GM18861 (cell line): ENCODE data around the gene MAP7.
"Not testable (repeated sequence)": the region's sequence is repeated elsewhere in the genome, so short reads cannot be mapped to it uniquely, and the experiment has no call there.

Source experiments
- ATAC-seq: cut with Tn5 transposase; IDR thresholded peaks from one replicate; pipeline ENCODE4 v1.9.1; 2021; ENCODE audit not compliant: unreplicated experiment

The MAP7 gene

DNA sequence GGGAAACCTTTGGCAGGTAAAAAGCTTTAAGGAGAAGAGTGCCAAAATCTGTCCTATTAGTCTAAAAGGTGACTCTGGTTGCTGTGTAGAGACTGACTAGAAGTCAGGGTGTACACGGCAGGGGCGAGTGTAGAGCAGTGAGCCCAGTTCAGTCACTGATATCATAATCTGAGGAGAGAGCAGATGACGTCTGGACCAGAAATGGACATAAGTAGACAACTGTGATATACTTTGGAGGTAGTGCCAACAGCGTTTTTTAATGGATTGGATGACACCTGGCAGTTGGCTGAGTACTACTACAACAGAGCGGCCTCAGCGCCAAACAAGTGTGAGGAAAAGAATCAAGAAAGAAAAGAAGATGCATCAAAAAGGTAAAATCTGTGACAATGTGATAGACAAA, 76.0 kb downstream of the MAP7 start:
- ATAC-seq = no peak

DNA sequence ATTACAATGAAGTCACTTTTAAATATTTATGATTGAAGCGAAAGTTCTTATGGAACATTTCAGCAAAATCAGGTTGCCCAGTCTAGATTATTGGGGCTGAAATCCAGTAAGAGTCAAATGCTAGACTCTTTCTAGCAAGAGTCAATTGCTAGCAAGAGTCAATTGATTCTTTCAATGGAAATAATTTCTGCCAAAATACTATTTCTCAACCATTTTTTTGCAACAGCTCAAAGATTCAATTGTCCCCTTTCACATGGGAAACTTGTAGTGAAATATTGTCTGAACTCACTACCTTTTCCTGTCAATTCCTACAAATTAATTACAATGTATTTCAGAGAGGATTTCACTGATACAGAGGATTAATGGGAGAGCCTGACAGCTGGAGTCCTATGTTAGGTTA, 78.3 kb downstream of the MAP7 start:
- no peak for ATAC-seq

DNA sequence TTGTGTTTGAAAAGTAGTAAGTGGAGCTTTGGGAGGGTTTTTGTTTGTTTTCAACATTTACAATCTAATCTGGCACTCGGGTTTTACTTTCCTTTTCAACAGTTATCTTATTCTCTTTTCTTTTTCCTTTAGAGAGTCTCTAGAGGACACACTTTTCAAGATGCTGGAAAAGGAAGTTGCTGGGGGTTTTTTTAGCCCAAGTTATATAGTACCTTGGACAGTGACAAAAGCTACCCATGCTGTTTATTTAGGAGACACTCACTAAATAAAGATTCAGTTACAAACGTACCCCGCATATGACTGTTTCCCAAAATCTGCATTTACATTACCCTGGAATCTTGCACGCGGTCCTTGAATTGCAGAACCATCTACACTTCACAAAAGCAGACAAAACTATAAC, 78.8 kb downstream of the MAP7 start:
- ATAC-seq = no peak

DNA sequence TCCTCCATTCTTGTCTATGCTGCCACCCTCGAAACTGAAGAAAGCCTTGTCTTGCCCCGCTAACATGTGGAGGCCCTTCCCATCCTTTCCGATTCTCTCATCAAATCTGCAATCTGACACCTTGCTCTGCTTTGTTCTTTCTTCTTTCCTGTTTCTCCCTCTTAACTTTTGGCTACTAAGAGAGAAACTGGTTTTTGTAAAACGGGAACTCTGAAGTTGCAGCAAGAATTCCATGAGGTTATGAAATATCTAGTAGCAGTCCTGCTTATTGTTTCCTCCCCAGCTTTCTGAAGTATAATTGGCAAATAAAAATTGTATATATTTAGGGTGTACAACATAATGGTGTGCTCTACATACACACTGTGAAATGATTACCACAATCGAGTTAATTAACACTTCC, 80.2 kb downstream of the MAP7 start:
- no peak for ATAC-seq

DNA sequence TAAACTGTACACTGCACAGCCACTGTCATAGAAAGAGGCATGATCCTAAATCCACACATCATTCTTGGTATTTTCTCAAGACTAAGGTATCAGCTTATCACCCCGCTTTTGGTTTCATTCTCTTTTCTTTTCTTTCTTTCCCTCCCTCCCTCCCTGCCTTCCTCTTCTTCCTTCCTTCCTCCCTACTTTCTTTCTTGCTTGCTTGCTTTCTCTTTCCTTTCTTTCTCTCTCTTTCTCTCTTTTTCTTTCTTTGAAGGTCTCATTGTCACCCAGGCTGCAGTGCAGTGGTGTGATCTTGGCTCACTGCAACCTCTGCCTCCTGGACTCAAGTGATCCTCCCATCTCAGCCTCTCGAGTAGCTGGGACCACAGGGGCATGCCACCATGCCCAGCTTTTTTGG, 81.1 kb downstream of the MAP7 start:
- no peak for ATAC-seq

DNA sequence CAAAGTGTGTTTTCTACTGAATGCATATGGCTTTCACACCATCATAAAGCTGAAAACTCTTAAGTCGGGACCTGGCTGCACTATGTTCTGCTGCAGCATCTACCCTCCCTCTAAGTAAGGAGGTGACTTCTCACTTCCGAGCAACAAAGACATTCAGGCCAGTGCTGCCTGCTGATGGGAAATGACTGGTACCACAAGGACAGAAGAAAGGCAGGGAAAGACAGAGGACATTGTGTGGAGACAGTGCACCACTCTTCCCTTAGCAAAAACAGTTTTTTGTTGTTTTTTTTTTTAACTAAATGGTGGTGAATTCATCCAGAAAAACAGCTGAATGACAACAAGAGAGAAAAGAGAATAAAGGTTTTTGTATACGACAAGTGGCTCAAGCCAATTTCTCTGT, 81.5 kb downstream of the MAP7 start:
- ATAC-seq = no peak

DNA sequence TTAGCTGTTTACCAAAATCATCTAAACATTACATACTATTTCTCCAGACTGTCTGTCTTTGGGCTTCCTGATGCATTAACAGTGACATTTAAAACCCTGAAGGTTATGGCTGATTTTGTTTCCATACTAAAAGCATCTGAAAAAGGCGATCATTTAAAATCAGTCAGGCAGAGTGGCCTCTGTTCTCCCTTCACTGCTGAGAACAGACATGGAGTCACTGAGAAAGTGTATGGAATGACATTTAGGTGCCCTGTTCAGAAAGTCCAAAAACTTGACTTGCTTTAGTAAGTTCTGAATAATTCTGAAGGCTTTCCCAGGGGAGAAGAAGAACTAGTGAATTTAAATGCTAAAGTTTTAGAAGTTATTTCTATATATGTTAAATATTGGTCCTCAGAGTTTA, 83.0 kb downstream of the MAP7 start:
- no peak for ATAC-seq

DNA sequence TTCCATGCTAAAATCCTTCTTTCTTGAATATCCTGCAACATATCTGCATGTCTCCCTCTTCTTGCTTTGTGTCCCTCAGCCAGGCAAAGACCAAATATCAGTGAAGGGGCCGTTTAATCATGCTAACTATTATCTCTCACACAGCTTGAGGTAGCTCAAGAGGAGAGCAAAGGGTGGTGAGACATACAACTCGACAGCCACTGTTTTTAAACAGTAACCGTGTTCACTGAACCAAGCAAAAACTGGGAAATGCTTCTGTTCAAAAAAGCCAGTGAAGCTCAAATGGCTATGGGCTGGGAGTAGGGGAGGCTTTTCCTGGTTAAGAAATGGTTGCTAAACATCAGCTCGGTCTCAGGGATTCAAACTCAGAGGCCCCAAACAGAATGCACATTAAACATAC, 83.4 kb downstream of the MAP7 start:
- no peak for ATAC-seq

DNA sequence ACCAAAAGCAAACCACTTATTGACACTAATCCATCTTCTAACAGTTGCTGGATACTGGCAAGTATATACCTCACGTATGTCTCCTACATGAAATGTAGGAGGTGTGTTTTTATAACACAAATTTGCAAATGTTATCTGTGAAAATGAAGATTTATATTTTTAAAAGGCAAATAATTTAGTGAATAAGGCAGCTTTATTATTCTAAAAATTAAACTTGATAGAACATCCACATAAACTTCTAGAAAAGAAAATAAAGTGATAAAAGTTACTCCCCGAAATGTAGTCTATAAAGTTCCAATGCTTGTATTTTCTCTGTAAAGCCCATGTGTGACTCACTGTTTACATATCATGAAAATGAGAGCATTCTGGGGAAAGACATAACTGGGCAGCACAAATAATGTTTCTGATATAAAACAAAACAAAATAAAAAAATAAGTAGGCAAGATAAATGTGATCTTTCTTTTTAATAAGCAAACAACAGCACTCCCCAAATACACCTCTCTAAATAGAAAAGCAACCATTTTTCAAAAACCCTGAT, 84.4 kb downstream of the MAP7 start:
- ATAC-seq = no peak

DNA sequence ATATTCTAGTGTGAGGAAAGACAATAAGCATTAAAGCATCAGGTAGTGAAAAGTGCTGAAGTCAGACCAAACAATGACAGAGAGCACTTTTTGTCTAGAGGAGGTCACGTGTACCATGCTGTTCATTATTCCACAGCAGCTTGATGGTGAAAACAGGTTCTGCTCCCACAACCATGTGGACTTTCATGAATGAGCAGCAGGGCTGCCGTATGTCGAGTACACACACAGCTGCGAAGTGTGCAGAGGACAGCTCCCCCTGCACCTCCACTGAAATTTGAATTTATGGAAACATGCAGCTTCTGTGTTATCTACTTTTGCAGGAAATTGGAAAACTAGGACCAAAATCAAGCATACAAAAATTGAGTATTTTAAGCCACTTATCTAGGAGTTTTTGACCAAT, 85.3 kb downstream of the MAP7 start:
- ATAC-seq = no peak

DNA sequence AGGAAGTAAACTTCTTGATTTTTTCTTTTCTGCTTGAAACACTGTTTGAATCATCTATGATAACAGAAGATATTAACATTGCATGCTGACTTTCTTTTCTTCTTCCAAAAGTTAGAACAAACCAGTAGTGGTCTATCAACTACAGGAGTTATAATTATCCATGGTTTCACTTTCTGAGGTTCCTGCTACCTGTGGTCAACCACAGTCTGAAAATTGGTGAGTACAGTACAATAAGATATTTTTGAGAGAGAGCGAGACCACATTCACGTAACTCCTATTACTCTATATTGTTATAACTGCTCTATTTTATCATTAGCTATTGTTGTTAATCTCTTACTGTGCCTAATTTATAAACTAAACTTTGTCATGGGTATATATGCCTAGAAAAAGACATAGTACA, 86.1 kb downstream of the MAP7 start:
- peak; percentile 54 for ATAC-seq

DNA sequence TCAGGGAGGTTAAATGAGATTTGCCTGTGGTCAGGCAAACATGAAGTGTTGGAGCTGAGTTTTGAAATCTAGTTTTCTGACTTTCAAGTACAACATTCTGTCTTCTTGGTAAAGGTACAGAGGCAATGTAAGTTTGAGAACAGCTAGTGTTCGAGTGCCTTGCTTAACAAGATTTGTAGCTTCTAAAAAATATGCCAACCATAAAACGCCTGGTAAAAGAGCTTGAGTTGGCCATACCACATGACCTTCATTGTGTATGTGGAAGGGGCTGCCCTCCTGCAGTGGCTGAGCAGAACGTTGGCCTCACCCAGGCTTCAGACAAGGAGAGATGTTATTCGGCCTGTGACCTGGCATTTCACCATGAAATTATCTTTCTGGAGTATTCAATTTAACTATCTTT, 86.5 kb downstream of the MAP7 start:
- no peak for ATAC-seq

DNA sequence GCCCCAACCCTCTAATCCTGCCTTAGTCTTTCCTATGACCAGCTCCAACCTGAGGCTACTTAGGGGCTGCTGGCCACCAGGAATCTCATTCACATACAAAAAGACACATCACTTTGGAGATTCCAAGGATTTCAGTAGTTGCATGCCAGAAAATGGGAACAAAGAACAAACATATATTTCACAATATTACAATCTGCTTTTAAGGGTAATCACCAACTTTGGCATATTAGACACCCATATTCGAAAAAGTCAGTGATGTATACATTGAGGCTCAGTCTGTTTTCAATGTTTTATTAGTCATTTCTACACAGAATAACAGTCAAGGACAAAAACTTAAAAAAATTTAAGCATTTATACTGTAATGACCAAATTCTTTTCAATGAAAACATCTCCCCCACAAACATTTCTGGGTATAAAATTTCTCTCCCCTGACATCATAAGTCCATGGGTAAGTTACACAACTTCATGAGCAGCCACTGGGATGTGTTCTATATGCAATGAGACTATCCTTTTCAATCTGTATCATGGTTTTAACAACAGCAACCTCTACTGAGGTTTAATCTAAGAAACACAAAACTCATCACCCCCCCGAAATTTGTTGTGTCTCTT, 103.5 kb downstream of the MAP7 start:
- ATAC-seq = no peak

DNA sequence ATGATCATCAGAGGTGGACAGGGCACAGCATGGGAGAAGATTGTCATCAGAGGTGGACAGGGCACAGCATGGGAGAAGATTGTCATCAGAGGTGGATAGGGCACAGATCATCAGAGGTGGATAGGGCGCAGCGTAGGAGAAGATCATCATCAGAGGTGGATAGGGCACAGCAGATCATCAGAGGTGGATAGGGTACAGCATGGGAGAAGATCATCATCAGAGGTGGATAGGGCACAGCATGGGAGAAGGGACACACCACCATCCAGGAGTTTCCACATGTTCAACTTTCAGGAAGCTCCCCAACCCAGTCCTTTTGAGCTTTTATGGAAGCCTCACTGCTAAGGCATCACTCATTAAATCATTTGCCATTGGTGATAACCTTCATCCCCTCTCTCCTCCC, 104.1 kb downstream of the MAP7 start:
- ATAC-seq = no peak

DNA sequence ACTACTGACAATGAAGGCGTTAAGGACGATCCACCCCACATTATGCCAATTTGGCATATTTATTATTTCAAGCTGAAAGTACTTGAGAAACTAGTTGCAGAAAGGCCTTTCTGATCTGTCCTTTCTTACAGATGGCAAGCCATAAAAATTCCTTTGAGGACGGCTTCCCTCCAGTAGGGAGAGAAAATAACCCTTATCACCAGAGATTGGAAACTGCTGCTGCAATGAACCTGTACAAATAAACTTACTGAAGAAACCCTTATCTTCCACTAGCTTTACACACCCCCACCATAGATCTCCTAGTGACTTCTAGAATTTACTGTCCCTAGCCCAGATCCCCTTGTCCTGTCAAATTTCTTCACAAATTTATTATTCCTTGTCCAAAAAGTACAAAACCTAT, 105.2 kb downstream of the MAP7 start:
- ATAC-seq = no peak

DNA sequence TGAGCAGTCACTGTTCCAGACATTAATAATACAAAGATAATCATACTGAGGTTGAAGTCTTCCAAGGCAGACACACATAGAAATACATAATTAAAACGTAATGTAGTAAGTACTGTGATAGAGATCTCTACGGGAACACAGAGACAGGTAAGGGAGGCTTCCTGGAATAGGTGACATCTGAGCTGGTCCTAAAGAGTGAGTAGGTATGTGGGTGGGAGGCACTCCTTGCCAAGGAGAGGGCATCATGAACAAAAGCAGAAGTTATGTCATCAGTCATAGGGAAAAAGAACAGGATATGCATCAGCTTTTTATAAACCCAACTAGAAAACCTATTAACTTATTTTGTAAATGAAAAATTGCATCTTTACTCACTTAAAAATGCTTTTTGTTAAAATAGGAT, 110.0 kb downstream of the MAP7 start:
- ATAC-seq = no peak

DNA sequence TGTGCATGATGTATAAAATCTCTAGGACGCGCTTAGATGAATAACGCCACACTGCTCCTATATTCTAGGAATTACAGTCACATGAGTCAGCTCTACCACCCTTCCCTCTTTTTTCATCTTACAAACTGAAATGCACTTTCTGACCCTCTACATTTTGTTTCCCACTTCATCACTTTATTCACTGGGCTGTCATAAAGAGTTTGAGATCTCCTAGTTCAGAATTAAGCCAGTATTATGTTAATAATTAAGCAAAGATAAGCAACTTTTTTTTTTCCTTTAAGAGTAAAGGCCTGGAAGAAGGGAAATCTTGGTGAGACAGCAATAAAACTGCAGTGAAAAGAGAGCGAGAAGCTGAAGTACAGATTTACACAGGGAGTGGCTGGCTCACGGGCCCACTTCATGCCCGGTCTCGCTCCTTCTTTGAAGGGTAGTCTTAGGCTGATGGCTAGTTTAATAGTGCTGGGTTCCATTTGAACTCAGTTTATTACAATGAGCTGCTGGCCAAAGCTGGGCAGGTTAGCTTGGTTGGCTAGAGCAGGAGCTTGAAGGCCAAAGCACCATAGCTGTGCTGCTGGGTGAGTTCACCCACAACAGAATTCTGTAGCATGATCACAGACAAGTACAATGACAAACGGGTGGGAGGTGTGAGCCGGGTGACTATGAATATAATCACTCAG, 110.6 kb downstream of the MAP7 start:
- ATAC-seq = no peak

DNA sequence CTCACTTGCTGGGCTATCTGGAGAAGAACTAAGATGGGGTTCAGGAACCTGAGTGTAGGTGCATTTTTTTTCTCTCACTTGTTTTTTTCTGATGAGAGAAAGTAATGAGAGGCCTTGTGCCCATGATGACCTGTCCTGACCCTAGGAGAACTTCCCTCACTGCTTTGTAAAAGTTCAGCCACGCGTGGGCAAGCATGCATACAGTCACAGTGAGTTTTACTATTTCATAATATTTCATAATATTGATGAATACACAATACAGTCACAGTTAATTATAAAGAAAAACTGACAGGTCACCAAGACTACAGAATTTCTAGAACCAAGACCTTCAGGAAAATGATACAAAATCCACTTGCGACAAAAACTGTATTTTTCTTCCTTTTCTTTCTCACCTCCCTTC, 111.8 kb downstream of the MAP7 start:
- no peak for ATAC-seq

DNA sequence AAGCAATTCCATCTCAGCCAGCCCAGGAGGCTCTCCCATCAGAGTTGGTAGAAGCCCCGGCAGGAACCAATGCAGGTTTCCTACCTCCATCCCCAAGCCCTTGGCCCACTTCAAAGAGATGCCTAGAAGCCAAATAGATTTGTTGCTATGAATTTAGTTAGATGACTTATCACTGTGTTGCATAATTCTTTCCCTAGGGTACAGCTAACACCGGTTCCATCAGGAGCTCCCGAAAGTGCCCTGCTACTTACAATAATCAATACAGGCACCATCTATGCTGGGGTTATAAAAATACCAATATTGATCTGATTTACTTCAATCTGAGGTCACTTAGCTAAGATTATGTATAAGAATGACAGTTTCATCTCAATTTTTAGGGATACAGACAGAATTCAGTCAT, 113.0 kb downstream of the MAP7 start:
- ATAC-seq = no peak

DNA sequence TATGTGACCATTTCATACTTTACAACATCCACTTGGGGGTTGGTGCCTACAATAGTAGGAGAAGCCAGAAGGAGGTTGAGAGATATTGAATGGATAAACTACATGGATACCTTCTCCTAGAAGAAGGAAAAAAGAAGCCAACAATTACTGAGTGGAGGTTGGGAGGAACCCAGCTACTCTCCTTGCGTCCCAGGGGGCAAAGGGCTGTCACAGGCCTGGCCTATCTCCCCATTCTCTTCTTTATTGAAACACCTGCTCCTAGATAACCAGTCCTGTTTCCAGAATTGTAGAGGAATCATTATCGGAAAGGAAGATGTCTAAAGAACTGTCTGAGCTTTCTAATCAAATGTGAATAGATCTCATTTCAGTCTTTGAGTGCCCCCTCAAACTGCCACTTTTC, 115.1 kb downstream of the MAP7 start:
- ATAC-seq = no peak

DNA sequence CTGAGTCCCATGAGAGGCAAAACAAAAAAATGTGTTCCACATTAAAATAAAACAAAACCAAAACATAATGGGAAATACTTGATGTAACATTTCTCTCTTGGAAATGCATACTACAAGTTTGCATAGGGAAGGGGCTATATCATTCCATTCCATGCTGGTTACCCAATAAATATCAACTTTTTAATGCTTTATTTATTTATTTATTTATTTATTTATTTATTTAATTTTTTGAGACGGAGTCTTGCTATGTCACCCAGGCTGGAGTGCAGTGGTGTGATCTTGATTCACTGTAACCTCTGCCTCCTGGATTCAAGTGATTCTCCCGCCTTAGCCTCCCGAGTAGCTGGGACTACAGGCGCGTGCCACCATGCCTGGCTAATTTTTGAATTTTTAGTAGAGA, 118.9 kb downstream of the MAP7 start:
- not testable (repeated sequence) for ATAC-seq

DNA sequence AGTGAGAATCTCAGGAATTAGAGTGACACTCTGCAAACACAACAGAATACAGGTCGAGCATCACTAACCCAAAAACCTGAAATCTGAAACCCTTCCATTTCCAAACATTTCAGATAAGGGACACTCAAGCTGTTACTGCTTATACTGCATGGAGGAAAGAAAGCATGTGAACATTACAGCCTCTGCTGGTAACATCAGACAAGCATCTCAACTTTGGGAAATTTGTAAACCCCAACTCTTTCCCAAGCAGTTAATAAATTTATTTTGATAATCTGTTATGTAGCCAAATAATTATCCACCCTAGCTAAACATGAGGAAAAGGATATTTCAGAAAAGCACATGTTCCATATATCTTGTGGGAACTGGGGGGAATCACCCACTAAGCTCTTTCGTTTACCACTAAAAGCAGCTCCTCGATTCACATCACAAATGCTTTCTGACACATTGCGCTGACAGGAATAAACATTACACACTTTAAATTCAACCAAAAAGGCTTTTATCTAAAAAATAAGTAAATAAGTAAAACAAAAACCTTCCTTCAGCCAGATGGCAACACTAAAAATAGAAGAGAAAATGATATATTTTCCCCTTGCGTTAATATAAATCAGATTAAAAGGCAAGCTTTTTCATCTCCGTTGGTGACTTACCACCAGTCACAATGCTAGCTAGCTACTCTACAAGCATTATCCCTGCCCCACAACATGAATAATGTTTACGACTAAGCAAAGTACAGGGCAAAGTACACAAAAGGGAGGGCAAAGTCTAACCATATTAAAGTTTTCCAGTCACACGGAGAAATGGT, 120.8 kb downstream of the MAP7 start:
- ATAC-seq = no peak
